ENCODE data around the gene TAF11L6.

DNA sequence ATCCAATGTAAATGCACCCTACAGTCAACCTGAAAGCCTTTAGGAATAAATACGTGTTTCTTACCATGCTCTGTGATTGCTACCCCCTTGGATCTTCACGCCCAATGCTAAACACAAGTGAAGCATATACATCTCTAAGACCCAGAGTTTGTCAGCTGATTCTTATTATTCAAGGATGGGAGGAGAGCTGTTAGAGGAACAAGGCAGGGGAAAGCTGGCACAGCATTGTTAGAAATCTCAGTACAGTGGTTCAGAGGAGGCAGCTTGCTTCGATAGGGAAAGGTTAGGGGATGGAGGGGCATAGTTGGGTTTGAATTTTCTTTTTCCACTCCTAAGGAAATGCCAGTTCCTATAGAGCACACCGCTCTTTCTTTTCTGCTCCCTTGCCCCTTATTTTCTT lies 47.1 kb upstream of the TAF11L6 start:
- TF ChIP-seq, protein P1, sequence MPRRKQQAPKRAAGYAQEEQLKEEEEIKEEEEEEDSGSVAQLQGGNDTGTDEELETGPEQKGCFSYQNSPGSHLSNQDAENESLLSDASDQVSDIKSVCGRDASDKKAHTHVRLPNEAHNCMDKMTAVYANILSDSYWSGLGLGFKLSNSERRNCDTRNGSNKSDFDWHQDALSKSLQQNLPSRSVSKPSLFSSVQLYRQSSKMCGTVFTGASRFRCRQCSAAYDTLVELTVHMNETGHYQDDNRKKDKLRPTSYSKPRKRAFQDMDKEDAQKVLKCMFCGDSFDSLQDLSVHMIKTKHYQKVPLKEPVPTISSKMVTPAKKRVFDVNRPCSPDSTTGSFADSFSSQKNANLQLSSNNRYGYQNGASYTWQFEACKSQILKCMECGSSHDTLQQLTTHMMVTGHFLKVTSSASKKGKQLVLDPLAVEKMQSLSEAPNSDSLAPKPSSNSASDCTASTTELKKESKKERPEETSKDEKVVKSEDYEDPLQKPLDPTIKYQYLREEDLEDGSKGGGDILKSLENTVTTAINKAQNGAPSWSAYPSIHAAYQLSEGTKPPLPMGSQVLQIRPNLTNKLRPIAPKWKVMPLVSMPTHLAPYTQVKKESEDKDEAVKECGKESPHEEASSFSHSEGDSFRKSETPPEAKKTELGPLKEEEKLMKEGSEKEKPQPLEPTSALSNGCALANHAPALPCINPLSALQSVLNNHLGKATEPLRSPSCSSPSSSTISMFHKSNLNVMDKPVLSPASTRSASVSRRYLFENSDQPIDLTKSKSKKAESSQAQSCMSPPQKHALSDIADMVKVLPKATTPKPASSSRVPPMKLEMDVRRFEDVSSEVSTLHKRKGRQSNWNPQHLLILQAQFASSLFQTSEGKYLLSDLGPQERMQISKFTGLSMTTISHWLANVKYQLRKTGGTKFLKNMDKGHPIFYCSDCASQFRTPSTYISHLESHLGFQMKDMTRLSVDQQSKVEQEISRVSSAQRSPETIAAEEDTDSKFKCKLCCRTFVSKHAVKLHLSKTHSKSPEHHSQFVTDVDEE (CRISPR knock-in tag; IDR thresholded peaks at IDR 0.05), result no peak
- TF ChIP-seq PPARA (CRISPR knock-in tag; IDR thresholded peaks at IDR 0.05; ENCODE audit: borderline replicate concordance) (no peak), CREB5 (CRISPR knock-in tag; IDR thresholded peaks at IDR 0.05; ENCODE audit: low read depth) (no peak), RARB (CRISPR knock-in tag; IDR thresholded peaks at IDR 0.05) (no peak), ZC3H10 (CRISPR knock-in tag; IDR thresholded peaks at IDR 0.05) (no peak), ESRRG (CRISPR knock-in tag; IDR thresholded peaks at IDR 0.05) (no peak), ZFP3 (CRISPR knock-in tag; IDR thresholded peaks at IDR 0.05) (no peak), ARNTL (CRISPR knock-in tag; IDR thresholded peaks at IDR 0.05; ENCODE audit: borderline replicate concordance, low read depth) (no peak), OSR1 (CRISPR knock-in tag; IDR thresholded peaks at IDR 0.05) (no peak)
- TF ChIP-seq, protein P2, sequence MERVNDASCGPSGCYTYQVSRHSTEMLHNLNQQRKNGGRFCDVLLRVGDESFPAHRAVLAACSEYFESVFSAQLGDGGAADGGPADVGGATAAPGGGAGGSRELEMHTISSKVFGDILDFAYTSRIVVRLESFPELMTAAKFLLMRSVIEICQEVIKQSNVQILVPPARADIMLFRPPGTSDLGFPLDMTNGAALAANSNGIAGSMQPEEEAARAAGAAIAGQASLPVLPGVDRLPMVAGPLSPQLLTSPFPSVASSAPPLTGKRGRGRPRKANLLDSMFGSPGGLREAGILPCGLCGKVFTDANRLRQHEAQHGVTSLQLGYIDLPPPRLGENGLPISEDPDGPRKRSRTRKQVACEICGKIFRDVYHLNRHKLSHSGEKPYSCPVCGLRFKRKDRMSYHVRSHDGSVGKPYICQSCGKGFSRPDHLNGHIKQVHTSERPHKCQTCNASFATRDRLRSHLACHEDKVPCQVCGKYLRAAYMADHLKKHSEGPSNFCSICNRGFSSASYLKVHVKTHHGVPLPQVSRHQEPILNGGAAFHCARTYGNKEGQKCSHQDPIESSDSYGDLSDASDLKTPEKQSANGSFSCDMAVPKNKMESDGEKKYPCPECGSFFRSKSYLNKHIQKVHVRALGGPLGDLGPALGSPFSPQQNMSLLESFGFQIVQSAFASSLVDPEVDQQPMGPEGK (CRISPR knock-in tag; IDR thresholded peaks at IDR 0.05; ENCODE audit: borderline replicate concordance), result no peak
